Lower leg skin (tissue), 4 donors: ENCODE data around the gene OR5AU1. TPM values are rescaled to one million over a fixed set of nuclear protein-coding genes. Genes with fewer than 3 reads are reported as not detected.

ENCODE experiments used
- DNase-seq, 2 donors: peaks; one replicate each; pipeline ENCODE4 v3.0.0-alpha.2; 2019; ENCODE audit warnings: low spot score in 2 of 2
- H3K4me3 ChIP-seq: fragments of 200-600 bp; sonication (generic); 2 replicates; pipeline ENCODE4 v1.5.1; 2017; ENCODE audit warnings: mild to moderate bottlenecking, low read depth; ENCODE audit not compliant: poor library complexity, severe bottlenecking
- POLR2A ChIP-seq, 2 donors: fragments of 450-650 bp; IDR thresholded peaks; one replicate each; pipeline ENCODE4 v1.6.1; 2016 to 2017; ENCODE audit warnings: antibody characterized with exemption in 2 of 2, mild to moderate bottlenecking in 1 of 2, moderate library complexity in 1 of 2
- WGBS, 2 donors: methylation state at CpG; one replicate each; pipeline ENCODE4 v1.1.5; 2018; 5-methylcytosine and 5-hydroxymethylcytosine counted together
- intact Hi-C: fragments of 100-400 bp; cut with DNase I; formaldehyde crosslinking; loops from one replicate; pipeline ENCODE4 v1.15.0; 2023; ENCODE audit warnings: low total_unique reads
- total RNA-seq, 4 donors: library from RNA; depleted of rRNA; stranded (reverse); fragments of >200 nt; gene quantifications; one replicate each; pipeline ENCODE4 v1.1.0, GENCODE V29; 2016
- TF ChIP-seq, protein P1 (sequence below), 3 donors: fragments of 450-650 bp; IDR thresholded peaks; one replicate each; pipeline ENCODE4 v1.5.1; 2016; ENCODE audit warnings: antibody characterized with exemption in 3 of 3, mild to moderate bottlenecking in 3 of 3, moderate library complexity in 2 of 3

OR5AU1 gene
- total RNA-seq, 4 donors from 2014 or later = 0.17 TPM; not detected in 3

DNA sequence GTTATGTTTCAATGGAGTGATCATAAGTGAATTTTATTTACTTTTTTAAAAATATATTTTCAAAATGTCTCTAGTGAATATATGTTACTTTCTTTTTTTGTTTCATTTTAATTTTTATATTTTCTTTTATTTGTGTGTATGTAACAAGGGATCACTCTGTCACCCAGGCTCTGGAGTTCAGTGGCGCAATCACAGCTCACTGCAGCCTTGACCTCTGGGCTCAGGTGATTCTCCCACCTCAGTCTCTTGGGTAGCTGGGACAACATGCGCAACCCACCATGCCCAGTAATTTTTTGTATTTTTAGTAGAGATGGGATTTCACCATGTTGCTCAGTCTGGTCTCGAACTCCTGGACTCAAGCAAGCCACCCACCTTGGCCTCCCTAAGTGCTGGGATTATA, 36.9 kb downstream of the OR5AU1 start:
- no peak overlapping the region for H3K4me3 ChIP-seq
- DNase-seq = no peak
- TF ChIP-seq, protein P1, sequence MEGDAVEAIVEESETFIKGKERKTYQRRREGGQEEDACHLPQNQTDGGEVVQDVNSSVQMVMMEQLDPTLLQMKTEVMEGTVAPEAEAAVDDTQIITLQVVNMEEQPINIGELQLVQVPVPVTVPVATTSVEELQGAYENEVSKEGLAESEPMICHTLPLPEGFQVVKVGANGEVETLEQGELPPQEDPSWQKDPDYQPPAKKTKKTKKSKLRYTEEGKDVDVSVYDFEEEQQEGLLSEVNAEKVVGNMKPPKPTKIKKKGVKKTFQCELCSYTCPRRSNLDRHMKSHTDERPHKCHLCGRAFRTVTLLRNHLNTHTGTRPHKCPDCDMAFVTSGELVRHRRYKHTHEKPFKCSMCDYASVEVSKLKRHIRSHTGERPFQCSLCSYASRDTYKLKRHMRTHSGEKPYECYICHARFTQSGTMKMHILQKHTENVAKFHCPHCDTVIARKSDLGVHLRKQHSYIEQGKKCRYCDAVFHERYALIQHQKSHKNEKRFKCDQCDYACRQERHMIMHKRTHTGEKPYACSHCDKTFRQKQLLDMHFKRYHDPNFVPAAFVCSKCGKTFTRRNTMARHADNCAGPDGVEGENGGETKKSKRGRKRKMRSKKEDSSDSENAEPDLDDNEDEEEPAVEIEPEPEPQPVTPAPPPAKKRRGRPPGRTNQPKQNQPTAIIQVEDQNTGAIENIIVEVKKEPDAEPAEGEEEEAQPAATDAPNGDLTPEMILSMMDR (IDR thresholded peaks at IDR 0.05) = no peak
- TF ChIP-seq POLR2A (IDR thresholded peaks at IDR 0.05) = no peak
- WGBS, 2 donors = 92 to 94% methylated on average over 3 of the region's 3 CpGs
- intact Hi-C loops = no loop called here

DNA sequence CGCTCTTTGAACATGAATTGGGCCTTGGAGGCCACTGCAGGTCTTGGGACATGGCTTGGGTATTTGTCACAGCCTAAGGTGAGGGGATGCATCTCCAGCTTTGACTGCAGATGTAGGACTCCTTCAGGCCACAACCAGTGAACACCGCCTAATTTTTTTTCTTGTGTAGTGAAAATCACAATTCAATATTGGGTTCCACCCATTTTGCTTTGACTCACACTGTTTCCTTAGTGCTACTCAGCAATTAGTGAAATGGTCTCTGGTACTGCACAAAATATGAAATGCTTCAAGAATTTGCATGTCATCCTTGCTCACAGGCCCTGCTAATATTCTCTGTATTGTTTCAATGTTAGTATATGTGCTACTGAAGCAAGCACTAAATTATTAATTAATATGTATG, 42.5 kb downstream of the OR5AU1 start:
- DNase-seq = no peak
- no peak overlapping the region for H3K4me3 ChIP-seq
- TF ChIP-seq, protein P1 (IDR thresholded peaks at IDR 0.05) = no peak
- TF ChIP-seq POLR2A (IDR thresholded peaks at IDR 0.05) = no peak
- intact Hi-C loops = no loop called here
- WGBS, 2 donors = 83 to 93% methylated on average over 2 of the region's 2 CpGs

DNA sequence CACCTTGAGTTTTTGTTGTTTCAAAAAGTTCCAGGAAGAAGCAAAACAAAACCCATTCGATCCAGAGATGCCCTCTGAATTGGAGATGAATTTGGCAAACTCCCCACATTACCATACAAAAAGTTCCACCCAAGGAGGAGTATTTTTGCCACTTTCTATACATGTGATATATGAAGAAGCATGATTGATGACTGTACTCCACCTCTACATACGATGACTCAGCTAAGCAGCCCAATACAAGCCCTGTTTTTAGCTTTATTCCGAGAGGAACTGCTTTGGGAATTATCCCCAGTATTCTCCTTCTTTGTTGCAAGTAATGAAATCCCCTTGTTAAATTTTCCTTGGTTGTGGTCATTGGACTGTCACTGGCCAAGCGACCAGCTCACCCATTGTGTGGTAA, 43.6 kb downstream of the OR5AU1 start:
- H3K4me3 ChIP-seq = no peak overlapping the region
- TF ChIP-seq, protein P1 (IDR thresholded peaks at IDR 0.05) = no peak
- TF ChIP-seq POLR2A (IDR thresholded peaks at IDR 0.05) = no peak
- intact Hi-C loops = no loop called here
- DNase-seq = no peak
- WGBS, 2 donors = 57 to 70% methylated on average over 4 of the region's 4 CpGs

DNA sequence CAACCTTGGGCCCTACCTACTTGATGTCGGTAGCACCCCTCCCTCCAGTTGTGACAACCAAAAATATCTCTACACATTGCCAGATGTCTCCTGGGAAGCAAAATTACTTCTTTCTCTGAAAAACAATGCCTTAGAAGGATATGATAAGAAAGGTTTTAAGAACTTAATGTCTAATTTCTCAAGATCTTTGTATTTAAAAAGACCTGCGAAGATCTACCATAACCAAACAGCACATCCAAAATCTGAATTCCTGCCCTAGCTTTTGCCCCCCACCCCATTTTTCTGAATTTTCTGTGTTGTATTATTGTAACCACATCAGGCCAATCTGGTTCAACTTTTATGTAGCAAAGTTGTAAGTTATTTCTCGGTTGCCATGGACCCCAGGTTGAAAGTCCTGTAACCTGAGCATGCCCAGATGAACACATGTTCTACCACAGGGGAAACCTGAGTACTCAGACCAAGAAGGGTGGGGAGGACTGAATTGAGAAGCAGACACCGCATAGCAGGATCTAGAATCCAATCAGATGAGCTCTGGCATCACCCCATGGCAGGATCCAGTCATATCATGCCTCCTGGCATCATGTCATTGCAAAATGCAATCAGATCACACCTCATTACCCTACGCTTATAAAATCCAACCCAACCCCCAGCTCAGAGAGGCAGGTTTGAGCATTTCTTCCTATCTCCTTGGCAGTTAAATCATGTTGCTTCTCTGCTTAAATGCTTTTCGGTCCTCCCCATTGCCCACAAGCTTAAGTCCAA, 46.3 kb downstream of the OR5AU1 start:
- TF ChIP-seq, protein P1 (IDR thresholded peaks at IDR 0.05) = no peak
- no peak for TF ChIP-seq POLR2A (IDR thresholded peaks at IDR 0.05)
- H3K4me3 ChIP-seq = no peak overlapping the region
- intact Hi-C loops = no loop called here
- whole genome bisulfite sequencing, 2 donors = 47 to 52% methylated on average over 6 of the region's 6 CpGs
- peak in 1 of 2 donors; percentile 42 for DNase-seq

DNA sequence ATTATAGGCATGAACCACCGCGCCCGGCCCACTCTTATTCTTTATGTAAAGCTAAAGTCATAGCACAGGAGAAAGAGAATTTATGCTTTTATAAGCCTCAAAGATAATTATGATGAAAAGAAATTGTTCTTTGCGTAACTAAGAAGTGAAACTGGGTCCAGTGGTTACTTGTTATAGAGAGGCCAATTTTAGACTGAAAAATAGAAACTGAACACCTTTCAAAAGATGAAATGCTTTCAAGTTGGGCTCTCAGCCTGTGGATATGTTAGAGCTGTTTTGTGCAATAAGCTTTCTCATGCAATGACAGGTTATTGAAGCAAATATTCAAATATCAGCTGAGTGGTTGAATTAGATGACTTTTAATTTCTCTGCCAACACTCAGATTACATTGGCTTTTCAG, 47.1 kb downstream of the OR5AU1 start:
- H3K4me3 ChIP-seq = no peak overlapping the region
- DNase-seq = no peak
- WGBS, 2 donors = 95% methylated on average over 4 of the region's 4 CpGs
- intact Hi-C loops = no loop called here
- TF ChIP-seq POLR2A (IDR thresholded peaks at IDR 0.05) = no peak
- TF ChIP-seq, protein P1 (IDR thresholded peaks at IDR 0.05) = no peak
